ENCODE data around the gene ENPP1. TPM values are rescaled to one million over a fixed set of nuclear protein-coding genes. Genes with fewer than 3 reads are reported as not detected.

The ENPP1 gene
- total RNA-seq, 2 experiments from 2014 or later, result 0.08 TPM

GRCh38 chr6:131918650-131919355 is 111.0 kb downstream of the ENPP1 start:
- Histone ChIP-seq H3K4me3 (ENCODE audit: low read length) (no peak overlapping the region), H3K4me1 (ENCODE audit: insufficient read depth, low read length) (no peaks in the 10 kb centered on the region), H3K9me3 (ENCODE audit: control insufficient read depth in 1 of 2, insufficient read depth in 1 of 2, low read length in 2 of 2) (peaks cover 6 to 8% of the 10 kb centered on the region in 2 experiments), H3K27me3 (ENCODE audit: control insufficient read depth in 1 of 2, insufficient read depth in 2 of 2, low read length in 2 of 2) (peaks cover 0 to 2% of the 10 kb centered on the region in 2 experiments), H3K36me3 (ENCODE audit: insufficient read depth, low read length) (no peaks in the 10 kb centered on the region), H3K27ac (ENCODE audit: low read depth in 1 of 2, low read length in 2 of 2) (no peak overlapping the region)
- peaks cover 6% of the 10 kb centered on the region for H3K4me1 Mint-ChIP-seq (ENCODE audit: low read depth)
- peaks cover 60% of the 10 kb centered on the region for H3K27me3 Mint-ChIP-seq
- H3K36me3 Mint-ChIP-seq (ENCODE audit: low read depth), result no peaks in the 10 kb centered on the region
- no peak overlapping the region for H3K27ac Mint-ChIP-seq
- intact Hi-C loops (cut with DNase I, micrococcal nuclease), result loop anchor here (10.0 kb wide), 2 partner anchors 224 to 566 kb away; no protein-coding TSS in a partner anchor
- H3K9me3 Mint-ChIP-seq, result peaks cover 9% of the 10 kb centered on the region
- DNase-seq (no peak), ATAC-seq (ENCODE audit: poor library complexity) (no peak)
- POLR2A ChIA-PET, result no interaction called here
- TF ChIP-seq, protein P1, sequence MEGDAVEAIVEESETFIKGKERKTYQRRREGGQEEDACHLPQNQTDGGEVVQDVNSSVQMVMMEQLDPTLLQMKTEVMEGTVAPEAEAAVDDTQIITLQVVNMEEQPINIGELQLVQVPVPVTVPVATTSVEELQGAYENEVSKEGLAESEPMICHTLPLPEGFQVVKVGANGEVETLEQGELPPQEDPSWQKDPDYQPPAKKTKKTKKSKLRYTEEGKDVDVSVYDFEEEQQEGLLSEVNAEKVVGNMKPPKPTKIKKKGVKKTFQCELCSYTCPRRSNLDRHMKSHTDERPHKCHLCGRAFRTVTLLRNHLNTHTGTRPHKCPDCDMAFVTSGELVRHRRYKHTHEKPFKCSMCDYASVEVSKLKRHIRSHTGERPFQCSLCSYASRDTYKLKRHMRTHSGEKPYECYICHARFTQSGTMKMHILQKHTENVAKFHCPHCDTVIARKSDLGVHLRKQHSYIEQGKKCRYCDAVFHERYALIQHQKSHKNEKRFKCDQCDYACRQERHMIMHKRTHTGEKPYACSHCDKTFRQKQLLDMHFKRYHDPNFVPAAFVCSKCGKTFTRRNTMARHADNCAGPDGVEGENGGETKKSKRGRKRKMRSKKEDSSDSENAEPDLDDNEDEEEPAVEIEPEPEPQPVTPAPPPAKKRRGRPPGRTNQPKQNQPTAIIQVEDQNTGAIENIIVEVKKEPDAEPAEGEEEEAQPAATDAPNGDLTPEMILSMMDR (IDR thresholded peaks at IDR 0.05), result no peak
- CTCF ChIA-PET, result interaction anchor here (1.4 kb wide), 1 partner anchor 9 kb away, joined by 3 read pairs; no protein-coding TSS in a partner anchor
- H3K4me3 Mint-ChIP-seq, result no peak overlapping the region

DNA sequence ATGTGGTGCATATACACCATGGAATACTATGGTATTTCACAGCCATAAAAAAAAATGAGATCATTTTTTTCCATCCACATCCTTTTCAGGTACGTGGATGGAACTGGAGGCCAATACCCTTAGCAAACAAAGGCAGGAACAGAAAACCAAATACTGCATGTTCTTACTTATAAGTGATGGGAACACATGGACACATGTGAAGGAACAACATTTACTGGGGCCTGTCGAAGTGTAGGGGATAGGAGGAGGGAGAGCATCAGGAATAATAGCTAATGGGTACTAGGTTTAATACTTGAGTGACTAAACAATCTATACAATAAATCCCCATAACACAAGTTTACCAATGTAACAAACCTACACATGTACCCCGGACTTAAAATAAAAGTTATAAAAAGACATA is 112.8 kb downstream of the ENPP1 start:
- Histone ChIP-seq H3K4me1 (ENCODE audit: insufficient read depth, low read length) (no peaks in the 10 kb centered on the region), H3K4me3 (ENCODE audit: low read length) (no peak overlapping the region), H3K9me3 (ENCODE audit: control insufficient read depth in 1 of 2, insufficient read depth in 1 of 2, low read length in 2 of 2) (peaks cover 8 to 11% of the 10 kb centered on the region in 2 experiments), H3K36me3 (ENCODE audit: insufficient read depth, low read length) (no peaks in the 10 kb centered on the region), H3K27me3 (ENCODE audit: control insufficient read depth in 1 of 2, insufficient read depth in 2 of 2, low read length in 2 of 2) (peaks cover 0 to 3% of the 10 kb centered on the region in 2 experiments), H3K27ac (ENCODE audit: low read depth in 1 of 2, low read length in 2 of 2) (no peak overlapping the region)
- H3K36me3 Mint-ChIP-seq (ENCODE audit: low read depth), result no peaks in the 10 kb centered on the region
- no peak overlapping the region for H3K27ac Mint-ChIP-seq
- DNase-seq, result no peak
- H3K27me3 Mint-ChIP-seq, result peaks cover 44% of the 10 kb centered on the region
- peaks cover 9% of the 10 kb centered on the region for H3K9me3 Mint-ChIP-seq
- TF ChIP-seq, protein P1 (IDR thresholded peaks at IDR 0.05), result no peak
- ChIA-PET POLR2A (no interaction called here), CTCF (no interaction called here)
- H3K4me3 Mint-ChIP-seq, result no peak overlapping the region
- intact Hi-C loops (cut with DNase I, micrococcal nuclease), result no loop called here
- no peaks in the 10 kb centered on the region for H3K4me1 Mint-ChIP-seq (ENCODE audit: low read depth)
- ATAC-seq (ENCODE audit: poor library complexity), result no peak

DNA sequence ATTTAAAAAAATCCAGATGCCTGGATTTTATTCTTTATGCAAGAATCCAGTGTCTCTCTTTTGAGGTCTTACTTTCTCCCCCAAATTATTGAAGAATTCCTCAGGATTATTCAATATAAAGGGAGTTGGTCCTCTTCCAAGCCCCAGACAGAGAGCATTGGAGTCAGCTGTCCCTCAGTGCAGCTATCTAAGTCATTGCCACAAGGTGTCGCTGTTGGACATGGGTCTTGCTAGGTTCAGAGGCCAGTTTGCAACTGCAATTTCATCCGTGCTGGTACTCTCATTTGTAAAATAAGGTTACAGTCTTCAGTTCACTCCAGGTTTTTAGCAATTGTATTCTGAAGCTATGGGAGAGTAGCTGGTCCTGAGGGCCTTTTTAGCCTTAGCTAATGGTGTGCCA is 115.5 kb downstream of the ENPP1 start:
- Mint-ChIP-seq H3K9me3 (peaks cover 9% of the 10 kb centered on the region), H3K27me3 (peaks cover 18% of the 10 kb centered on the region), H3K4me3 (no peak overlapping the region), H3K4me1 (ENCODE audit: low read depth) (no peaks in the 10 kb centered on the region), H3K36me3 (ENCODE audit: low read depth) (no peaks in the 10 kb centered on the region), H3K27ac (no peak overlapping the region)
- TF ChIP-seq, protein P1 (IDR thresholded peaks at IDR 0.05), result no peak
- Histone ChIP-seq H3K9me3 (ENCODE audit: control insufficient read depth in 1 of 2, insufficient read depth in 1 of 2, low read length in 2 of 2) (peaks cover 11 to 12% of the 10 kb centered on the region in 2 experiments), H3K4me3 (ENCODE audit: low read length) (no peak overlapping the region), H3K36me3 (ENCODE audit: insufficient read depth, low read length) (no peaks in the 10 kb centered on the region), H3K27ac (ENCODE audit: low read depth in 1 of 2, low read length in 2 of 2) (no peak overlapping the region), H3K4me1 (ENCODE audit: insufficient read depth, low read length) (no peaks in the 10 kb centered on the region), H3K27me3 (ENCODE audit: control insufficient read depth in 1 of 2, insufficient read depth in 2 of 2, low read length in 2 of 2) (peaks cover 0 to 3% of the 10 kb centered on the region in 2 experiments)
- peak in 4 of 14 experiments; percentile 8 to 44 (median 36) for DNase-seq
- peak; percentile 29 for ATAC-seq (ENCODE audit: poor library complexity)
- ChIA-PET CTCF (no interaction called here), POLR2A (no interaction called here)
- intact Hi-C loops (cut with DNase I, micrococcal nuclease), result no loop called here

Data from CD4-positive, alpha-beta T cell (primary cell).